ENCODE measurements around the gene EFNA4.

EFNA4 gene

DNA sequence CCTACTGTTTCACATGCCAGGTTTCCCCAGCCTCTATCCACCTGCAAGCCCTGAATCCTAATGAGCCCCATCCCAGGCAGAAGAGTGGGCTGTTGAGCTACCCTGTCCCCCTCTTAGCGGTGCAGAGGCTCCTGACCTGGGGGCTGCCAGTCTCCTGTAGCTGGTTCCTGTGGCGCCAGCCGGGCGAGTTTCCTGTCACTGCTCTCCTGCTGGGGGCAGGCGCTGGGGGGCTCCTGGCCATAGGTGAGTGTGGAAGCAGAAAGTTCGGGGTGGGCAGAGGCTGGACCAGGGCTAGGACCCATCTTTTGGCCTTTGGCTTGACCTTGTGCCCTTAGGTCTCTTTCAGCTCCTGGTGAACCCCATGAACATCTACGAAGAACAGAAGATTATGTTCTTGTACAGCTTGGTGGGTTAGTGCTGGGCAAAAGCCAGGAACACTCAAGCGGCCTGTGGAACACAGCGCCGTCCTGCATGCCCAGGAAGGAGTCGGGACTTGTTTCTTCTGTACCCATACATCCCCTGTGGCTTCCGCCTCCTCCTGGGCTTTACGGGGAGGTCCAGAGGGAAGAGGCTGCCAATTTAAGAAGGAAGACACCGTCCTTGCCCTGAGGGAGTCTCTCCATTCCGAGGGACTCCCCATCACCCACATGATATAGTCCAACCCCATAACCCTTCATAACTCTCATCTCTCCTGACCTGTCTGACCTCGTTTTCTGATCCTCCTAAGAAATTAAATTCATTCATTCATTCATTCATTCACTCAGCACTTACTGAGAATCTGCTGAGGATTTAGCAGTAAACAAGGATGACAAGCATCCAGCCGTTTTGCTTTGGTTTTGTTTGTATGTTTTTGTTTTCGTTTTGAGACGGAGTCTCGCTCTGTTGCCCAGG lies 29.0 kb upstream of the EFNA4 start:
- DNase-seq: no peak

DNA sequence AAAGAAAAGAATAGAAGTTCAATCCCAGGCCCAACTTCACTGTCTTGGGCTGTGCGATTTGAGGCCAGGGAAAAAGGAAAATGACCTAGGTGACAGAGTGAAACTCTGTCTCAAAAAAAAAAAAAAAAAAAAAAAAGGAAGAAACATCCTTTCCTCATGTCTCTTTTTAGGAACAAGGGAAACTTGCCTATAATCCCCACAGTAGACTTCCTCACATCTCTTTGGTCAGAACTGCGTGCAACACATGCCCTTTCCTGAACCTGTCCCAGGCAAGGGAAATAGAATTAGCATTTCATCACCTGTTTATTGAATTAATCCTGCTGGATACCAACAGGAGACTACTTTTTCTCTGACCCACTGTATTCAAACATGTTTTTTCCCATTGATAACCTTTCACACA lies 27.6 kb upstream of the EFNA4 start:
- no peak for DNase-seq

DNA sequence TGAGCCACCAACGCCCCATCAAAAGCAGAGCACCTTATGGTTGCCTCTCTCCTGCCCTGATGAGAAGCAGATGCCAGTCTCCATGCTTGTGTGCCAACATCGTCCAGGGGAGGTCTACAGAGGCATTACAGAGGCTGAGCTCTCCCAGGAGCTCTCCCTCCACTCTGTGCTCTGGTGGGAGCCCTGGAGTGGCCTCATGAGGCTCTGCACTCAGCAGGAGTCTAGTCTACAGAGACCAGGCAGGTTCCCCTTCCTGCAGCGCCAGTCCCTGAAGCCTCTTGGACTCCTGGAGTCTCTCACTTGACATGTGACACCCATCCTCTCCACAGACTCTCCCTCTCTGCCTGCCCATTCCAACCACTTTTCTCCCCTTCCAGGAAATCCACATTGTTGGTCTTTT lies 26.5 kb upstream of the EFNA4 start:
- no peak for DNase-seq

DNA sequence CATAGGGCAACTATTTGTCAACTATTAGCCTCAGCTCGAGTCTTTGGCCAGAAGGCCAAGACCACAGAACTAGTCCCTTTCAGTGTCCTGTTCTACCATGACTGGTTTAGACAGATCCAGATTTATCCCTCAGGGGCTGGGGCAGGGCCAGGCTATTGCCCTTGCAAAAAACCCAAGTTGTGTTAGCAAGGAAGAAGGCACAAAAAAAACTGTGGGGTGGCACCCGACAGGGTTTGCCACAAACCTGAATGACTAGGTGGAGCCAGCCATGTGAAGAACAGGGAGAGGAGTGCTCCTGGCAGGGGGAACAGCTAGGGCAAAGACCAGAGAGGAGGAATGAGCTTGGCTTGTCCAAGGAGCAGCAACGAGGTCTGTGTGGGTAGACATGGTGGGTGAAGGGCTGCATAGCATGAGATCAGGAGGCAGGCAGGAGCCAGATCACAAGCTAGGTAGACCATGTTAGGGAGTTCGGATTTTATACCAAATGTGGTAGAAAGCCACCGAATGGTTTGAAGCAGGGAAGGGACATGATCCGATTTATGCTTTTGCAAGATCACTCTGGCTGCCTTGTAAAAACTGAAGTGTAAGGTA lies 25.6 kb upstream of the EFNA4 start:
- no peak for DNase-seq

DNA sequence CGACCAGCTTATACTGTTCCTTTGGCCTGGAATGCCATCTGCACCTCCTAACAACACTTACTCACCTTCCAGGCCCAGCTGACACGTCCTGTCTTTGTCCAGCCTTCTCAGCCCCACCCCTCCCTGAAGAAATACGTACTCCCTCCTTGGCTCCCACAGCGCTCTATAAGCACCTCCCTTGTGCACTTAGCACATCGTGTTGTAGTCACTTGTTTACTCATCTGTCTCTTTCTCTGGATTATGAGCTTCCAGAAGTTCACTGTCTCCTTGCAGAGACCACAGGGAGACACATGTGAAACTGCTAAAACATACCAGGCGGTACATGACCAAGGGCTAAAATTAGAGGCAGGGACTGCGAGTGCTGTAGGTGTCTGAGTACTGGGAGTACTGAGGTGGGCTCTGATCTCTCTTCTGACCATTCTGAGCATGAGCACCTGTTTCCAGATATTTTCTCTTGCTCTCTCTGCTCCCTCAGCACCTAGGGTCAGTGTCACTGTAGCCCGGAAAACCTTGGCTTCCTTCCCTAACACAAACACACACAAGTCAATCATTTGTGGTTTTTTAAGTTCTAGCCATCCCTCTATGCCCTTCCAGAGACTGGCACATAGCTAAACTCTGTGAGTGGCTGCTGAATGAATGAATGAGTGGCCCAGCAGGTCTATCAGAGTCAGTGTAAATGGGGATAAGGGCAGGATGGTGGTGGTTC lies 24.8 kb upstream of the EFNA4 start:
- no peak for DNase-seq

GRCh38 chr1:155039308-155039669 lies 24.3 kb upstream of the EFNA4 start:
- DNase-seq: no peak

DNA sequence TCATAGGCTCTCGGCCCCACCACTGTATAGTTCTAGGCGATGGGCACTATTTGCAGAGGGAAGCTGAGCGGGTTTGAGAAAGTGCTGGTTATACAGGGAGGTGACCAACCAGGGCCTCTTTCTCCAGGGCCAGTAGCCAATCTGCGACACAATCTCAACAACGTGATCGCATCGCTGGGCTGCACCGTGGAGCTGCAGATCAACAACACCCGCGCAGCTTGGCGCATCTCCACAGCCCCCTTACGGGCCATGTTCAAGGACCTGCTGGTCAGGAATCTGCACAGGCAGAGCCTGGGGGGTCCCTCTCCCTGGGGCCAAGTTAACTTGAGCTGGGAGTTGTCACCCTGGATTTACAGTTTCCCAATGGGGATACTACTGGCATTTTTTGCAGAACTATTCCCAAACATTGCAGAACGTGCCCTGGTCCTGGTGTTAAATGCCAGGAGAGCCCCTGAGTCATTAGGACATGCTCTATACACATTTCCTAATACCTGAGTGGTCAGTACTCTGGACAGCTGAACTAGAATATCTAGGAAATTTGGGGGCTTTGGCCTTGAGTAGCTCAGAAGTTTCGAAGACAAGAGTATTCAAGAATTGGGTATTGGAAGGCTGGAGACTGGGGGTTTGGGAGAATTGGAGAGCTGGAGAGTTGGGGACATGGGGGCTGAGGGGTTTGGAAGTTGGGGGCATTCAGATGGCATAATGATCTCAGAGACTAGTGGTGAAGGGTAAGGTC lies 23.0 kb upstream of the EFNA4 start:
- no peak for DNase-seq

DNA sequence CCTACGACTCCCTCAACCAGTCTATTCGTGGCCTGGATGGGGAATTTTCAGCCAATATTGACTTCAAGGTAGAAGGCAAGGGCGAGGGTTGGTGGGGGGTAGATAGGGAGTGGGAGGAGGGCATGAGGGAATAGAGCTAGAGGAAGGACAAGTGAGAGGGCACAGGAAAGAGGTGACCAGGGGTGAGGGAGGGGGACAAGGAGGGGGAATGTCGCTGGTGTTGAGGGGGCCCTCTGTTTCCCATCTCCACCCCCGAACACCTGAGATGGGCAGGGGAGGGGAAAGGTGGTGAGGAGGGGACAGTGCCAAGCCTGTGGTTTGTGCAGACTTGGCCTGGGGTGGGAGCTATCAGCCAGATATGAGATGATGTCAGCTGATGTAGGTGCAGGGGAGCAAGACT lies 20.8 kb upstream of the EFNA4 start:
- no peak for DNase-seq

GRCh38 chr1:155043301-155043702 lies 20.2 kb upstream of the EFNA4 start:
- DNase-seq: no peak

DNA sequence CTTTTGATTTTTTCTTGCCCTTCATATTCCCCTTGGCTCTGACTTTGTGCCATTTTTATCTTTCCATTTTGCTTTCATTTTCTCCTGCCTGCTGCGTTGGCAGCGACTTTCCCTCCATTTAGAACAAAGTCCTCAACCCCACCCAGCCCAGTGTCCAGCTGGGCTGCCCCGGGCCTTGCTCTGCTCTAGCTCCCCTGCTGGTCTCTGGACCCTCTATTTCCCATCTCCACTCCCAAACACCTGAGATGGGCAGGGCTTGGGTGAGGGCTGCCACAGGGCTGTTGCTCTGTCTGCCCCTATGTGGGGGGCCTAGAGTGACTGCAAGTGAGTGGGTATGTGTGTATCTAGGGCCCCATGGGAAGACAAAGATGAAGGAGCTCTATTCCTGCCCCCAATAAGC lies 19.7 kb upstream of the EFNA4 start:
- DNase-seq: no peak

DNA sequence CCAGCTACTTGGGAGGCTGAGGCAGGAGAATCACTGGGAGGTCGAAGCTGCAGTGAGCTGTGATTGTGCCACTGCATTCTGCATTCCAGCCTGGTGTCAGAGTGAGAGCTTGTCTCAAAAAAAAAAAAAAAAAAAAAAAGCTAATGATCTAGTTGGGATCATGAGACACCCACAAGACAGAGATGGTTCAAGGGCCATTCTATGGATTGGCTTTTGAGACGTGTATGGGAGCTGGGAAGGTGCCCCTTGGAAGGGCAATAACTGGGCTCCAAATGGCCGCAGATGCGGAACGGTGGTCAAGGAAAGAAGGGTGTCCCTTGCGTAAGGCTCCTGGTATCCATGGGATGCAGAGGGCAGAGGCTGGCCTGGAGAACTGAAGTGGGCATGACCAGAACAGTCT lies 19.2 kb upstream of the EFNA4 start:
- no peak for DNase-seq

GRCh38 chr1:155044812-155045657 lies 18.5 kb upstream of the EFNA4 start:
- DNase-seq: peak; percentile 53 to 72

GRCh38 chr1:155048449-155049334 lies 14.8 kb upstream of the EFNA4 start:
- no peak for DNase-seq

DNA sequence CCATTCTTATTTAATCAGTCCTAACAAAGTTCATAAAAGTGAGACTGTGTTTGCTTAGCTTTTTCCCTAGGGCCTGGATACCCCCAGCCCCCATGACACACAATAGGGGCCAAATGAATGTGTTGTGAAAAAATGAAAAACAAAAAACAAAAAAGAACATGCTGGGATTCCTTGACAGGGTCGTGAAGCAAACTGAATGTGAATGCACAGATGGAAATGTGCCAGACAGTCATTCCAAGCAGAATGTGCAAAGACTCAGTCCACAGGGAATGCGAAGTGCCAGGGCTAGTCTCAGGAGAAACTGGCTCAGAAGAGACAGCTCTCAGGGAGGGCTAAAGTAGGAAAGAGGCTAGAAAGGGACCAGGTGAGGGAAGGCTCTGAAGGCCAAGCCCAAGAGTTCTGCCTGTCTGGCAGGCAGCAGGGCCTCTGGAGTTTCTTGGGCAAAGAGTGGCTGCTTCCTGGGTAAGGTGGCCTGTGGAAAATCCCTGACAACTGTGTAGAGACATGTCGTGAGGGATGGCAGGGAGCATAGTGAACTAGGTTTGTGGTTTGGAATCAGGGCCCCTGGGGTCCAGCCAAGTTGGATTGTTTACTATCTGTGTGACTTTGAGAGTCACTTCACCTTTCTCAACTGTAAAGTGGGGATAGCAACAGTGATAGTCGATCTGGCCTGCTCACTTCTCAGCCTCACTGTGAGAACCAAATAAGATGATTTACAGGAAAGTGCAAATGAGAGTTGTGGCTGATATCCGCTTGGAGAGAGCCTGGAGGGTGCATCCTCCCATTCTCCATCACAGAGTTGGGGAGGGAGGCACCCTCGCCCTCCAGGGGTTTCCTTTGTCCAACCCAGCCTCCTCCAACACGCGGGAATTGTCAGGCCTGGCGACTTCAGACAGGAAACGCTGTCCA lies 13.6 kb upstream of the EFNA4 start:
- DNase-seq: no peak

- peak; percentile 86 to 91 for DNase-seq
Observed at GRCh38 chr1:155050560-155051341, 12.8 kb upstream of the EFNA4 start, which contains the start of gene ADAM15. Gene ADAM15 (plus strand): TSS chr1:155051316. CDS start chr1:155051387, 71 bp downstream.

DNA sequence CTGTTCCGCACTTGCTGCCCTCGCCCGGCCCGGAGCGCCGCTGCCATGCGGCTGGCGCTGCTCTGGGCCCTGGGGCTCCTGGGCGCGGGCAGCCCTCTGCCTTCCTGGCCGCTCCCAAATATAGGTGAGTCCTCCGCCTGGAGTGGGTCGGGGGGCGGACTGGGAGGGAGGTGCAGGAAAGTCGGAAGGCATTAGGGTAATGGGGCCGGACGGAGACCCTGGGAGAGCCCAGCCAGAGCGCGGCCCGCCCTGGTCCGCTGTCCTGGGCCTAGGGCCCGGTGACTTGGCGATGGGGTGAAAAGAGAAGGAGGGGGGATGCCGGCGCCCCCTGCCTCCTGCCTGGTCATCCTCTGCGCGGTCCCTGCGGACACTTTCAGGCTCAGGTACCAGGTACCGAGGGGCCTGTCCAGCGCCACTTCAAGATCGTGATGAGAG lies 12.2 kb upstream of the EFNA4 start:
- DNase-seq: no peak

DNA sequence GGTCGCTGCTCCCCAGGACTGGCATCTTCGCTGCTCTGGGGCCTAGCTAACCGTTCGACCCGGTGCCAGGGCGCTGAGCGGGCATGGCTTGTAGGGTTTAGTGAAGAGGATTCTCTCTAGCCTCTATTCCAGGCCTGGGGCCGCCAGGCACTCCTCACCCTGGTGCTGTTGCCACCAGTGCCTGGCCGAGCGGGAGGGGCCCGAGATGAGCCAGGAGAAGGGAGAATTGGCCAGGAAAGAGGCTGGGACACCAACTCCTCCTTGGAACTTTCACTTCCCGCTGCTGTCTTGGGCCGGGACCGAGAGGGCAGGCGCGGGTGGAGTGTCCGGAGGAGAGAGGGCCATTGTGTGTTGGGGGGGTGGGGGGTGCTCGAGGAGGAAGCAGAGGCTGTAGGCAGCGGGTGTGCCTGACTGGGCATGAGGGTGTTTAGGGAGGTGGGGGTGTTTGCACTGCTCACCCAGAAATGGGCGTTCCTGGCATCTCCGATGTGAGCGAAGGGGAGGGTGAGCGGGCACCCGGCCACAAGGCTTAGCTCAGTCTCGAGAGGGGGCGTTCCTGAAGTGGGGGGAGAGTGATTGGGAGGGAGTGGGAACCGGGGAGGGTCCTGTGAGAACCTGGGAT lies 11.7 kb upstream of the EFNA4 start:
- DNase-seq: peak; percentile 59 to 62

Data from activated T-cell treated with anti-CD3 and anti-CD28 coated beads, Interleukin-2, amount 50 U/mL, for 48 hours (primary cell).